ENCODE measurements around the gene TMEM63A. TPM values are rescaled to one million over a fixed set of nuclear protein-coding genes. Genes with fewer than 3 reads are reported as not detected.

Gene TMEM63A
- polyA plus RNA-seq, 1 of the 3 experiments (the other 2 are of a cell fraction), result 13.5 TPM

DNA sequence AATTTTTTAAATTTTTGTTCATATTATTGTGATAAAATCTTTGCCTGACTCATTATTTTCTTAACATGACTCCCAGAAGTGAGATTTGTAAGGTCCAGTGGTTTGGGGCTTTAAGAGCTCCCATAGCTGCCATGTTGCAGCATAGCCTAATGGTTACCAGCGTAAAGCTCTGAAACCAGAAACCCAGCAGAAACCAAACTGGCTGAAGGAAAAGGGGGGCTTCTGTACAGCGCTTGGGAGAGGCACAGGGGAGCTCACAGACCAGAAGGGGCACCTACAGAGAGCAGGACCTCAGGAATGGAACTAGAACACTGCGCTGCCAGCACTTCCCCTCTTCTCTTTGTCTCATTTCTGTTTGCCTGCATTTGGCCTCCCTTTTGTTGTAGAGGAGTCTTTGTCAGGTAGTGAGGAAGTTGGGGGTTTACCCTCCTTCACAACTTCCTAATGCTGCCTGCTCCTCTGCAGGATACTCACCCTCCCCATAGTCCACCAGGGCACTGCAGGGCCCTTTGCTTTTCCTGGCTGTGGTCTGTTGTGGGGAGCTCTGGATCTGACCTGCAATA, 44.5 kb upstream of the TMEM63A start:
- Histone ChIP-seq H3K9me2 (no peaks in the 10 kb centered on the region), H3K4me3 (ENCODE audit: low read depth in 2 of 2, low read length in 1 of 2) (no peak overlapping the region), H3K27me3 (ENCODE audit: insufficient read depth) (no peaks in the 10 kb centered on the region), H3K36me3 (replicated peaks in 1 of 2; ENCODE audit: control insufficient read depth in 1 of 2, insufficient read depth in 2 of 2, low read length in 1 of 2) (peaks cover 0 to 7% of the 10 kb centered on the region in 2 experiments), H3K9me3 (no peaks in the 10 kb centered on the region), H3F3A (replicated peaks; ENCODE audit: insufficient read depth) (peaks cover 9% of the 10 kb centered on the region), H3K27ac (ENCODE audit: low read depth in 2 of 2, low read length in 1 of 2) (no peak overlapping the region), H3K4me2 (no peak overlapping the region), H2AFZ (ENCODE audit: low read depth) (no peak overlapping the region; the same call in 1 of the 2 replicates), H3K4me1 (ENCODE audit: control insufficient read depth in 1 of 2, insufficient read depth in 2 of 2, low read depth in 1 of 2, low read length in 1 of 2) (peaks cover 11 to 23% of the 10 kb centered on the region in 2 experiments; a peak in 3 of 4 replicates), H3K79me2 (ENCODE audit: insufficient read depth) (peaks cover 20% of the 10 kb centered on the region), H3K9ac (no peak overlapping the region), H4K20me1 (ENCODE audit: insufficient read depth) (no peaks in the 10 kb centered on the region)
- WGBS (ENCODE audit: low lambda C conversion rate), result 86% methylated on average over 3 of the region's 3 CpGs
- no peak for TF ChIP-seq RXRA (IDR thresholded peaks at IDR 0.05; ENCODE audit: borderline replicate concordance, low read depth)
- TF ChIP-seq POLR2AphosphoS5 (IDR thresholded peaks at IDR 0.05; ENCODE audit: low read depth, low read length), result no peak
- TF ChIP-seq CHD2 (IDR thresholded peaks at IDR 0.05; ENCODE audit: low read length, partially characterized antibody), result no peak
- no peak for TF ChIP-seq TCF12 (IDR thresholded peaks at IDR 0.05)
- TF ChIP-seq JUND (IDR thresholded peaks at IDR 0.05), result no peak
- ChIA-PET CTCF (interaction anchor here (1.1 to 1.3 kb wide), 2 partner anchors 16 to 452 kb away, joined by 4 to 5 read pairs; no protein-coding TSS in a partner anchor), POLR2A (interaction anchor here (1.0 kb wide), 1 partner anchor 148 kb away, joined by 4 read pairs; no protein-coding TSS in a partner anchor)
- no peak for DNase-seq

DNA sequence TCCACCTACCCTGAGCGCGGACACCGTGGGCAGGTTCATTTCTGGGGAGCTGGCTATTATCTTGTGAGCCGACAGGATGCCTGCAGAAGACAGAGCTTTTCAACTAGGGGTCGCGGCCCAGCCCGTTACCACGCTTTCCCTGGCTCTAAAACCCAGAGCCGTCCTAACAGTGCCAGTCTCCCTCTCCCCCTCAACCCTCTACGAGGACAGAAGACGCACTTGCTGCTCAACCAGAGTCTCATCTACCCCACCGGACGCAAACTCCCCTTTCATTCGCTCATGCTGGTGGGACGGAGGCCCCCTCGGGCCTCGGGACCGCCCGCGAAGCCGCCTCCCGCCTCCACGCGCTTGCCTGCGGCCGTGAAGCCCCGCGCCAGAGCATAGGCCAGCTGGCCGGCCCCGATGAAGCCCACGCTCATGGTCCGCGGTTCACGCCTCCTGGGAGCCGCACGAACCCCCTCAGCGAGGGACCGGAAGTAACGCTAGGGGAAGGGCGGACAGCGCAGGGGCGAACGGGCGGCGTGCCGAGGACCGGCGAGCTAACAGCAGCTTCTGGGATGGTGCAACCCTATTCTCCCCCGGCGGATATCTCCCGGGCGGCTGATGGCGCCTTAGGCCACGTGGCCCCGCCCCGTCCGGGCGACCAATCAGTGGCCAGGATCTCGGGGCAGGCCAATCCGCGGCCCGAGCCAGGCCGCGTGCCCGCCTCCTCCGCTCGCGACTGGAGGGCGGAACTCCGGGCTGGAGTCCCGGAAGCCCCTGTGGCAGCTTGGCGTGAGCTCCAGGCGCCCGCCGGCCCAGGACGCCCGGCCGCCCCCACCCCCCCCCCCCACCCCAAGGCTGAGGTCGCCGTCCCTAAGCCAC, 41.7 kb upstream of the TMEM63A start, which contains the start of gene PYCR2:
Gene PYCR2, minus strand, starts transcription at position 559 of the 864 bp plus-strand sequence. Its CDS starts 140 bp downstream, at position 419.
- Histone ChIP-seq H3K4me3 (ENCODE audit: low read depth in 2 of 2, low read length in 1 of 2) (peak within 1 kb of the TSS; percentile 92 to 98), H3K36me3 (replicated peaks in 1 of 2; ENCODE audit: control insufficient read depth in 1 of 2, insufficient read depth in 2 of 2, low read length in 1 of 2) (peaks cover 0 to 23% of the 10 kb centered on the region in 2 experiments), H3K4me1 (ENCODE audit: control insufficient read depth in 1 of 2, insufficient read depth in 2 of 2, low read depth in 1 of 2, low read length in 1 of 2) (peaks cover 28 to 47% of the 10 kb centered on the region in 2 experiments), H3K9me3 (no peaks in the 10 kb centered on the region), H3K27ac (ENCODE audit: low read depth in 2 of 2, low read length in 1 of 2) (peak within 1 kb of the TSS; percentile 93 to 95), H4K20me1 (ENCODE audit: insufficient read depth) (no peaks in the 10 kb centered on the region; the same call in 1 of the 2 replicates), H3F3A (replicated peaks; ENCODE audit: insufficient read depth) (peaks cover 5% of the 10 kb centered on the region), H3K4me2 (peak within 1 kb of the TSS; percentile 97), H3K27me3 (ENCODE audit: insufficient read depth) (no peaks in the 10 kb centered on the region), H3K9ac (peak within 1 kb of the TSS; percentile 98), H2AFZ (ENCODE audit: low read depth) (peak within 1 kb of the TSS; percentile 78; the same call in 1 of the 2 replicates), H3K9me2 (no peaks in the 10 kb centered on the region), H3K79me2 (ENCODE audit: insufficient read depth) (peaks cover 20% of the 10 kb centered on the region)
- POLR2A ChIA-PET, result interaction anchor here (1.1 to 2.0 kb wide), 3 partner anchors 9 to 147 kb away, joined by 4 to 12 read pairs (median 10); partner anchors contain the start of gene SRP9
- DNase-seq, result peak; percentile 99
- CTCF ChIA-PET, result interaction anchor here (0.6 to 2.1 kb wide), 11 partner anchors 11 to 449 kb away, joined by 3 to 8 read pairs (median 3); partner anchors contain the start of genes SRP9 and TMEM63A
- WGBS (ENCODE audit: low lambda C conversion rate), result under 1% methylated on average over 21 of the region's 80 CpGs
- TF ChIP-seq CHD2 (IDR thresholded peaks at IDR 0.05; ENCODE audit: low read length, partially characterized antibody) (peak; percentile 40), YY1 (IDR thresholded peaks at IDR 0.05; ENCODE audit: low read depth) (peak; percentile 71; the same call in 1 of the 2 replicates), ELF1 (IDR thresholded peaks at IDR 0.05) (peak; percentile 83), POLR2AphosphoS5 (IDR thresholded peaks at IDR 0.05; ENCODE audit: low read depth, low read length) (peak; percentile 88), NRF1 (IDR thresholded peaks at IDR 0.05; ENCODE audit: low read depth, low read length) (no peak), GABPA (IDR thresholded peaks at IDR 0.05; ENCODE audit: low read depth) (peak; percentile 76), MXI1 (IDR thresholded peaks at IDR 0.05; ENCODE audit: low read depth, low read length) (peak; percentile 86), RAD21 (IDR thresholded peaks at IDR 0.05; ENCODE audit: low read length) (0 out of 2 replicates have a peak, but pooled peaks have one; percentile 13), RXRA (IDR thresholded peaks at IDR 0.05; ENCODE audit: borderline replicate concordance, low read depth) (no peak)
- TF ChIP-seq, protein P1, sequence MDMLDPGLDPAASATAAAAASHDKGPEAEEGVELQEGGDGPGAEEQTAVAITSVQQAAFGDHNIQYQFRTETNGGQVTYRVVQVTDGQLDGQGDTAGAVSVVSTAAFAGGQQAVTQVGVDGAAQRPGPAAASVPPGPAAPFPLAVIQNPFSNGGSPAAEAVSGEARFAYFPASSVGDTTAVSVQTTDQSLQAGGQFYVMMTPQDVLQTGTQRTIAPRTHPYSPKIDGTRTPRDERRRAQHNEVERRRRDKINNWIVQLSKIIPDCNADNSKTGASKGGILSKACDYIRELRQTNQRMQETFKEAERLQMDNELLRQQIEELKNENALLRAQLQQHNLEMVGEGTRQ (IDR thresholded peaks at IDR 0.05; ENCODE audit: borderline replicate concordance, low read depth, low read length), result peak; percentile 73
- TF ChIP-seq, protein P2, sequence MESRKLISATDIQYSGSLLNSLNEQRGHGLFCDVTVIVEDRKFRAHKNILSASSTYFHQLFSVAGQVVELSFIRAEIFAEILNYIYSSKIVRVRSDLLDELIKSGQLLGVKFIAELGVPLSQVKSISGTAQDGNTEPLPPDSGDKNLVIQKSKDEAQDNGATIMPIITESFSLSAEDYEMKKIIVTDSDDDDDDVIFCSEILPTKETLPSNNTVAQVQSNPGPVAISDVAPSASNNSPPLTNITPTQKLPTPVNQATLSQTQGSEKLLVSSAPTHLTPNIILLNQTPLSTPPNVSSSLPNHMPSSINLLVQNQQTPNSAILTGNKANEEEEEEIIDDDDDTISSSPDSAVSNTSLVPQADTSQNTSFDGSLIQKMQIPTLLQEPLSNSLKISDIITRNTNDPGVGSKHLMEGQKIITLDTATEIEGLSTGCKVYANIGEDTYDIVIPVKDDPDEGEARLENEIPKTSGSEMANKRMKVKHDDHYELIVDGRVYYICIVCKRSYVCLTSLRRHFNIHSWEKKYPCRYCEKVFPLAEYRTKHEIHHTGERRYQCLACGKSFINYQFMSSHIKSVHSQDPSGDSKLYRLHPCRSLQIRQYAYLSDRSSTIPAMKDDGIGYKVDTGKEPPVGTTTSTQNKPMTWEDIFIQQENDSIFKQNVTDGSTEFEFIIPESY (IDR thresholded peaks at IDR 0.05; ENCODE audit: borderline replicate concordance, low read depth), result no peak
- TF ChIP-seq, protein P3, sequence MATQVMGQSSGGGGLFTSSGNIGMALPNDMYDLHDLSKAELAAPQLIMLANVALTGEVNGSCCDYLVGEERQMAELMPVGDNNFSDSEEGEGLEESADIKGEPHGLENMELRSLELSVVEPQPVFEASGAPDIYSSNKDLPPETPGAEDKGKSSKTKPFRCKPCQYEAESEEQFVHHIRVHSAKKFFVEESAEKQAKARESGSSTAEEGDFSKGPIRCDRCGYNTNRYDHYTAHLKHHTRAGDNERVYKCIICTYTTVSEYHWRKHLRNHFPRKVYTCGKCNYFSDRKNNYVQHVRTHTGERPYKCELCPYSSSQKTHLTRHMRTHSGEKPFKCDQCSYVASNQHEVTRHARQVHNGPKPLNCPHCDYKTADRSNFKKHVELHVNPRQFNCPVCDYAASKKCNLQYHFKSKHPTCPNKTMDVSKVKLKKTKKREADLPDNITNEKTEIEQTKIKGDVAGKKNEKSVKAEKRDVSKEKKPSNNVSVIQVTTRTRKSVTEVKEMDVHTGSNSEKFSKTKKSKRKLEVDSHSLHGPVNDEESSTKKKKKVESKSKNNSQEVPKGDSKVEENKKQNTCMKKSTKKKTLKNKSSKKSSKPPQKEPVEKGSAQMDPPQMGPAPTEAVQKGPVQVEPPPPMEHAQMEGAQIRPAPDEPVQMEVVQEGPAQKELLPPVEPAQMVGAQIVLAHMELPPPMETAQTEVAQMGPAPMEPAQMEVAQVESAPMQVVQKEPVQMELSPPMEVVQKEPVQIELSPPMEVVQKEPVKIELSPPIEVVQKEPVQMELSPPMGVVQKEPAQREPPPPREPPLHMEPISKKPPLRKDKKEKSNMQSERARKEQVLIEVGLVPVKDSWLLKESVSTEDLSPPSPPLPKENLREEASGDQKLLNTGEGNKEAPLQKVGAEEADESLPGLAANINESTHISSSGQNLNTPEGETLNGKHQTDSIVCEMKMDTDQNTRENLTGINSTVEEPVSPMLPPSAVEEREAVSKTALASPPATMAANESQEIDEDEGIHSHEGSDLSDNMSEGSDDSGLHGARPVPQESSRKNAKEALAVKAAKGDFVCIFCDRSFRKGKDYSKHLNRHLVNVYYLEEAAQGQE (IDR thresholded peaks at IDR 0.05; ENCODE audit: low read depth, low read length), result peak; percentile 50; the same call in 1 of the 2 replicates
- TF ChIP-seq, protein P4, sequence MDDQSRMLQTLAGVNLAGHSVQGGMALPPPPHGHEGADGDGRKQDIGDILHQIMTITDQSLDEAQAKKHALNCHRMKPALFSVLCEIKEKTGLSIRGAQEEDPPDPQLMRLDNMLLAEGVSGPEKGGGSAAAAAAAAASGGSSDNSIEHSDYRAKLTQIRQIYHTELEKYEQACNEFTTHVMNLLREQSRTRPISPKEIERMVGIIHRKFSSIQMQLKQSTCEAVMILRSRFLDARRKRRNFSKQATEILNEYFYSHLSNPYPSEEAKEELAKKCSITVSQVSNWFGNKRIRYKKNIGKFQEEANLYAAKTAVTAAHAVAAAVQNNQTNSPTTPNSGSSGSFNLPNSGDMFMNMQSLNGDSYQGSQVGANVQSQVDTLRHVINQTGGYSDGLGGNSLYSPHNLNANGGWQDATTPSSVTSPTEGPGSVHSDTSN (IDR thresholded peaks at IDR 0.05), result no peak
- TF ChIP-seq, protein P5, sequence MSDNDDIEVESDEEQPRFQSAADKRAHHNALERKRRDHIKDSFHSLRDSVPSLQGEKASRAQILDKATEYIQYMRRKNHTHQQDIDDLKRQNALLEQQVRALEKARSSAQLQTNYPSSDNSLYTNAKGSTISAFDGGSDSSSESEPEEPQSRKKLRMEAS (IDR thresholded peaks at IDR 0.05; ENCODE audit: low read depth), result peak; percentile 90

Measured in SK-N-SH (cell line).